Astrocyte of the cerebellum (primary cell): ENCODE results near the gene SORCS1.

Source experiments
- DNase-seq: peaks from one replicate; pipeline ENCODE4 v3.0.0-alpha.2; 2011; ENCODE audit warnings: low read depth
- H3K4me3 ChIP-seq: 2 replicates; pipeline ENCODE4 v1.5.1; 2011; ENCODE audit warnings: mild to moderate bottlenecking, low read depth, low read length, moderate library complexity
- in situ Hi-C: cut with HindIII; loops from 2 replicates; pipeline ENCODE4 v1.10.0; 2017; ENCODE audit warnings: low sequenced_read_pairs
- TF ChIP-seq, protein P1 (sequence below): IDR thresholded peaks from 2 replicates; pipeline ENCODE4 v1.5.1; 2012; ENCODE audit warnings: low read length, low read depth, moderate library complexity, mild to moderate bottlenecking; ENCODE audit errors: missing control alignments

Gene SORCS1

DNA sequence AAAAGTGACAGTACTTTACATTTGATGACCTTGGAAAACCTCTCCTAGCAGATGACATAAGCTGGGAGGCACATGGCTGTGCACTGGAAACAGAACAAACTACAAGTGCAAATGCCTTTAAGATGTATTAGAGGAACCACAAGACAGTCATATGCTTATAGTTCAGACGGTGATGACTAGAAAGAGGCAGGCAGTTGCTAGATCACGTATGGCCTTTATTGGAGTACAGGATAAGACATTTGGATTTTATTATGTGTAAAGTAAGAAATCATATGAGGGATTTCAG lies 290.0 kb downstream of the SORCS1 start:
- TF ChIP-seq, protein P1, sequence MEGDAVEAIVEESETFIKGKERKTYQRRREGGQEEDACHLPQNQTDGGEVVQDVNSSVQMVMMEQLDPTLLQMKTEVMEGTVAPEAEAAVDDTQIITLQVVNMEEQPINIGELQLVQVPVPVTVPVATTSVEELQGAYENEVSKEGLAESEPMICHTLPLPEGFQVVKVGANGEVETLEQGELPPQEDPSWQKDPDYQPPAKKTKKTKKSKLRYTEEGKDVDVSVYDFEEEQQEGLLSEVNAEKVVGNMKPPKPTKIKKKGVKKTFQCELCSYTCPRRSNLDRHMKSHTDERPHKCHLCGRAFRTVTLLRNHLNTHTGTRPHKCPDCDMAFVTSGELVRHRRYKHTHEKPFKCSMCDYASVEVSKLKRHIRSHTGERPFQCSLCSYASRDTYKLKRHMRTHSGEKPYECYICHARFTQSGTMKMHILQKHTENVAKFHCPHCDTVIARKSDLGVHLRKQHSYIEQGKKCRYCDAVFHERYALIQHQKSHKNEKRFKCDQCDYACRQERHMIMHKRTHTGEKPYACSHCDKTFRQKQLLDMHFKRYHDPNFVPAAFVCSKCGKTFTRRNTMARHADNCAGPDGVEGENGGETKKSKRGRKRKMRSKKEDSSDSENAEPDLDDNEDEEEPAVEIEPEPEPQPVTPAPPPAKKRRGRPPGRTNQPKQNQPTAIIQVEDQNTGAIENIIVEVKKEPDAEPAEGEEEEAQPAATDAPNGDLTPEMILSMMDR: no peak
- in situ Hi-C loops: no loop called here
- no peak for DNase-seq
- no peak overlapping the region for H3K4me3 ChIP-seq

GRCh38 chr10:106873770-106874603 lies 290.5 kb downstream of the SORCS1 start:
- DNase-seq: no peak
- TF ChIP-seq, protein P1: no peak
- in situ Hi-C loops: no loop called here
- no peak overlapping the region for H3K4me3 ChIP-seq

DNA sequence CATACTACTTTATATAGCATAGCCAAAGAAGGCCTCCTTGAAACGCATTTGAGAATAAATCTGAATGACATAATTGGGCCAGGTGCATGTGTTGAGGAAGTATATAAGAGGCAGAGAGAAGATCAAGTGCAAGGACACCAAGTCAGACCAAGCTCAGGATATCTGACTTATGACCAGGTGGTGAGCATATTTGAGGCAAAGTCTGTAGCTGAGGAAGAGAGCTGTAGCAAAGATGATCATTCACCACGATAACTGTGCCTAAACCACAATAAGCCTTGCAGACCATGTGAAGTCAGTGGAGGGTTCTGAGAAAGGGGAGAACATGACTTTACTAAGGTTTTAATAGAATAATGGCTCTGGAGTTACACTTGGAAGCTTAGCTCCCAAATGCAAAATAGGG lies 292.3 kb downstream of the SORCS1 start:
- H3K4me3 ChIP-seq: no peak overlapping the region
- no peak for DNase-seq
- in situ Hi-C loops: no loop called here
- TF ChIP-seq, protein P1: no peak

DNA sequence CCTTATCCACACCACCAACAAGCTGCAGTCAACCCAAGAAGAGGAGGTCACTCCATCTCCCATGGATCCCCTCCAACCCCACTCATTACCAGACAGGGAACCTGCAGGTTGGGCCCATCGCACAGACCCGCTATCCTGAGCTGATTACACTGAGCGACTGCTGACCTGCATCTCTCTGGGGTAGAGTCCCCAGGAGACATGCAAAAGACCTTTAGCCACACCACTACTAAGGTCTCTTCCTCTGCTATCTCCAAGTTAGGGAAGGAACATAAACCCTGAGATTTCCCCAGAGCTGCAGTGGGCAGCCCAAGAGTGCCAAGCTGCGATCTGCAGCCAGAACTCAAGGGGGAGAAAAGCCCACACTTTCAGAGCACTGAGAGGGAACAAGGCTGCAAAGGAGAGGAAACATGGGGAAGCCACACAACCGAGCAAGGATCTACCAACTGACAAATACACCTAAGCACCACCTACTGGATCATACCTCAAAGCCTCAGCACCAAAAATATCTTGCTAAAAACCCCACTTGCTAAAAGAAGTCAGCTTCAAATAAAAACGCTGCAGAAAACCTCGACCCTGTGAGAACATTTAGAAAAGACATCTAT lies 298.2 kb downstream of the SORCS1 start:
- no peak for DNase-seq
- in situ Hi-C loops: no loop called here
- no peak overlapping the region for H3K4me3 ChIP-seq
- TF ChIP-seq, protein P1: no peak

GRCh38 chr10:106864031-106864430 lies 300.5 kb downstream of the SORCS1 start:
- TF ChIP-seq, protein P1: no peak
- H3K4me3 ChIP-seq: no peak overlapping the region
- in situ Hi-C loops: no loop called here
- no peak for DNase-seq

DNA sequence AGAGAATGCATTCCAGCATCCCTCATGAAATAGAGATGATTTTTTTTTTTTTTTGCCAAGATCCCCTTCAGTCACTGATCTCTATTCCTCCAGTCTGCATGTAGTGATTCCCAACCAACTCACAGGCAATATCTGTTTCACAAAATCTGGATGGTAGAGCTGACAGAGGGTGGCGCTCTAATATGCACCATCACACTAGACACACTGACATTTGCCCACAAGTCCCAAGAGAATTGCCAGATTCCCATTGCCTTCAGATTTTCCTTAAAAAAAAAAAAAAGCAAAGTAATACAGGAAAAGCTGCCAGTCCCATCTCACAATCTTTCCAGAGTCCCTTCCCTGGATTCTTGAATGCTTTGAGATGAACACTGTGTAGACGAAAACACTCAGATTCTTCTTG lies 301.0 kb downstream of the SORCS1 start:
- TF ChIP-seq, protein P1: no peak
- in situ Hi-C loops: no loop called here
- H3K4me3 ChIP-seq: no peak overlapping the region
- DNase-seq: no peak
